NCI-H1694 (cell line): ENCODE measurements around the gene COPZ1.
A peak's percentile ranks its signal among the peaks of the same experiment; 100 is the strongest.

Experiments used
- DNase-seq: peaks from one replicate; lab custom pipeline; 2025; lab: John Stamatoyannopoulos, UW

Gene COPZ1

DNA sequence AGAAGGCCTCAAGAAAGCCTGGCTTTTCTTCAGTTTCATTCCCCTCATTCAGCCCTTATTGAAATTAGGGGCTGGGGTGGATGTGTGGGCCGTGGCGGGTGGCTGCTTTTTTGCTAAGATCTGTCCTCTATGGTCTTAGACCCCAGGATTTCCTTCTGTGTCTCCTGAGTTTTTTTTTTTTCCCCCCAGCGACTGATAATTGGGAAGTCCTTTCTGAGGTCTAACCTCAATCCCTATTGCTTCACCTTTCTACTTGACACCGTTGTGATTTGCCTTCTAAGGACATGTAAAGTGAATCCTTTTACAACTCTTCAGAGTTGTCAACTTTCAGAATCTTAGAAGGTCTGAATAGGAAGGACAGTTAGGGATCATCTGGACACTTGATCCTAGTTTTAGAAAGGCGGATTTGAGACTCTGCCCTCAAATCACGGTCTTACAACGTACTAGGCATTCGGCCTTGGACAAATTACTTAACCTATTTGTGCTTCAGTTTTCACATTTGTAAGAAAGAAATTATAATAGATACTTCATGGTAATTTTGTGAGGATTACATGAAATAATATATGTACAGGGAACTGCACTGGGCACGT is 34.9 kb downstream of the COPZ1 start:
- DNase-seq = no peak

- DNase-seq = peak; percentile 90
These were observed 36.0 kb downstream of the COPZ1 start for GRCh38 chr12:54360717-54361456.

GRCh38 chr12:54363047-54363446 is 38.1 kb downstream of the COPZ1 start:
- DNase-seq = no peak

DNA sequence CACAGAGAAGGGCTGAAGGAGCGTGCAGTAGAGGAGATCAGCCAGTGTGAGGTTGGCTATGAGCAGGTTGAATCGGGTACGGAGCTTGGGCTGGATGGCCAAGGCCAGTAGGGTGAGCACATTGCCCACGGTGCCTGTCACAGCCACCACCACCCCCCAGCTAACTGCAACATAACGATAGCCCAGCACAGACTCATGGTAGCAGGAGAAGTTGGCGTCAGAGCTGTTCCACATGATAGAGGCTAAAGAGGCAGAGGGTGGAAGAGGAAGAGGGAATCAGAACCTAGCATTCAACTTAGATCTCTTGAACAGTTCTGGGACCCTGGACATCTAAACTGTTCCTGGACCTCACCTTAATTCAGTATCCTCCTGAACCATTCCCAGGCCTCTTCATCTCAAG is 38.7 kb downstream of the COPZ1 start:
- DNase-seq = no peak

DNA sequence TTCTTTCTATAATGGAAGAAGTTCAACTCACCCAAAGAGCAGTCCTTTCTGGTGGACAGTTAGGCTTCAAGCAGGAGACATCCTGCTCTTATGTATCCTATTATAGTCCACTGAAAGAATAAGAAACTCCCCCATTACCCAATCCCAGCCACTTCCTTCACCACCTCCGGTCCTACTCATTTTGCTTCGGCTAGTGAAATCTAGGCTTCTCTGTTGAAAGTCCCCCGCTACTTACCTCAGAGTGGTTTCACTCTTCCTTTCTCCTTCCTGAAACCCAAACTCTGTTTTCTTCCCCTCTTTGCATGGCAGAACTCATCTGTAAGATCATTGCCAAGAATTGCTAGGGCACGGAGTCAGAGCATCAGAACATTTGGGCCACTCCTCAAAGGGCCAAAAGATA is 39.5 kb downstream of the COPZ1 start, which contains the start of gene GPR84:
Gene GPR84, minus strand, starts transcription at position 74 of the 400 bp plus-strand sequence. CDS start 635 bp downstream, outside the sequence.
- DNase-seq = no peak

GRCh38 chr12:54368025-54368708 is 43.2 kb downstream of the COPZ1 start:
- no peak for DNase-seq

DNA sequence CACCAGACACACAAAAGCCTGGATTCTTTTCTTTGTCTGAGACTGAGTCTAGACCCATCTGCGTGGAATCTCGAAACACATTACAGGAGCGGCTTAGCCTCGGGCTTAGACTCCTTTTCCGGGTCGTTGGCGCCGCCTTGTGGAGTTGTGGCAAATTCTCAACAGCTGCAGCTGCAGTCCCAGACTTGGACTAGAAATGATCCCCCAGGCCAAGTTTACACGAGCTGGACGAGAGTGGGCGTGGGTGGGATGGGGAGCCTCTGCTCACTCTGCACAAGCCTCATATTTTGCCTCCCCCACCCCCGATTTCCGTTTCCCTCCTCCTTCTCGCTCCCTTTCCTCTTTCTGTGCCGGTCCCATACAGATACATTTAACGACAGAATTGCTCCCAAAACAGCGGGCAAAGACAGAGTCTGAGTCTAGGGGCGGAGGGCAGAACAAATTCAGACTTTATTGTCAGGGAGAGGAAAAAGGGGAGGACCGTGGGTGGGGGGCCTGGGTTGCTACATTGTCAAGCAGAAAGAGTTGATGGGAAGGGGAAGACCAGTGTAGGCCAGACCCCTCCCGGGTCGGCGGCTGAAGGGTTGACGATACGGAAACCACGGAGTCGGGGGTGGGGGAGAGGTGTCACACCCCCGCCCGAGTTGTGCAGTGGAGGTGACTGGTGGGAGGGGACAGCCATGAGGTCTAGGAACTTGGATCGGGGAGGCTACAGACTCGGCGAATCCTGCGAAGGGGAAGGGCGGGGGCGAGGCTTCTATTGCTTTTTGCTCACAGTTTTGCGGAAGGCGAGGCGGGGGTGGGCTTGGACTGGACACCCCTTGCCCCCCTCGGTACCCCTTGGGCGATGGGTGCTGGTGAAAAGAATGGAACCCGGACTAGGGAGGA is 44.0 kb downstream of the COPZ1 start:
- peak; percentile 64 for DNase-seq

- no peak for DNase-seq
These were observed 44.7 kb downstream of the COPZ1 start for GRCh38 chr12:54369597-54370131.

DNA sequence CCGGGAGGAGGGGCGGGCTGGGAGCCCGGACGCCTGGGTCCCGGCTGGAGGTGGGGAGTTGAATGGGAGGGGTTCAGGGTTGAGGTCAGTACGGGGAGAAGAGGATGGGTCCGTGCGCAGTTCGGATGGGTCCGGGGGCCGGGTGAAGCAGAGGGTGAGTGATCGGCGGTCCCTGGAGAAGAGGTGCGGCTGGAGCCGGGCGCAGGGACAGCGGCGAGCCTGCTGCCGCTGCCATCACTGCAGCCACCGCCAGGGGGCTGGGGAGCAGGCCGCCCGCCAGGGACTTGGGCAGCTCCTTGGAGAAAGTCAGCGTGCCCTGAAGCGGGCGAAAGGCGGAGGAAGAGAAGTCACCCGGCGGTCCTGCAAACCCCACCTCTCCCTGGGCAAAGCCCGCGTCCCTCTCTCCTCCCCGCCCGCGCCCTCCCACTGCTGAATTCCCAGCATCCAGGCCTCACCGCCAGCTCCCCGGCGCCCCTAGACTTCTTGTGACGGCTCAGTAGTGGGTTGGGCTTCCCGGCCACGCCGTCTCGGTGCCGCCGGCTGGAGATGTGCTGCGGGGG is 45.3 kb downstream of the COPZ1 start:
- DNase-seq = no peak

- DNase-seq = peak; percentile 26
These were observed 46.6 kb downstream of the COPZ1 start for GRCh38 chr12:54371328-54372112.

DNA sequence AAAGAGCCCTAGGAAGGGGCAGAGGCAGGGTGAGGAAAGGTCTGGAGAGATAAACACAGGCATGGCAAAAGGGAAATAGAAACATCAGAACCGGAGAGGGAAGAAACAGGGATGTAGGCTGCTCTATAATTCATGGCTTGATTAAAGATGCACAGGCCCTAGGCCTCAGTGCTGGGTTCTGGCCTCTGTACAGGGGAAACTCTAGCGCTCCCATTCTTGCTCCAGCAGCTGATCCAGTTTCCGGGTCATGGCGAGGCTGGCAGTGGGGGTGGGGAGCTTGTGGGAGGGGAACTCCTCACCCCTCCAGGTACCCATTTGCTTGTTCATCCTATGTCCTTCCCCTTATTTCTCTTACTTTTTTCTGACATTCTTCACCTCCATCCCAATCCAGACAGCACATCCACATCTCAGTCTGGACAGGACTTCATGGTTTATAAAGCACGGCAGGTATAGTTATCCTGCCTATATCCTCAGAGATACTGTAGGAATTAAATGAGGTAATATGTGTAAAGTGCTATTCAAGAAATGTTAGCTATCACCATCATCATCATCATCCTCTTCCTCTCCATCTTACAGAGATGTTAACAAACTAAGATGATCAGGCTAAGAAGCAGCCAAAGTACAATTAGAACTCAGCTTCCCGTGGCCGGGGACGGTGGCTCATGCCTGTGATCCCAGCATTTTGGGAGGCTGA is 47.3 kb downstream of the COPZ1 start:
- DNase-seq = no peak

DNA sequence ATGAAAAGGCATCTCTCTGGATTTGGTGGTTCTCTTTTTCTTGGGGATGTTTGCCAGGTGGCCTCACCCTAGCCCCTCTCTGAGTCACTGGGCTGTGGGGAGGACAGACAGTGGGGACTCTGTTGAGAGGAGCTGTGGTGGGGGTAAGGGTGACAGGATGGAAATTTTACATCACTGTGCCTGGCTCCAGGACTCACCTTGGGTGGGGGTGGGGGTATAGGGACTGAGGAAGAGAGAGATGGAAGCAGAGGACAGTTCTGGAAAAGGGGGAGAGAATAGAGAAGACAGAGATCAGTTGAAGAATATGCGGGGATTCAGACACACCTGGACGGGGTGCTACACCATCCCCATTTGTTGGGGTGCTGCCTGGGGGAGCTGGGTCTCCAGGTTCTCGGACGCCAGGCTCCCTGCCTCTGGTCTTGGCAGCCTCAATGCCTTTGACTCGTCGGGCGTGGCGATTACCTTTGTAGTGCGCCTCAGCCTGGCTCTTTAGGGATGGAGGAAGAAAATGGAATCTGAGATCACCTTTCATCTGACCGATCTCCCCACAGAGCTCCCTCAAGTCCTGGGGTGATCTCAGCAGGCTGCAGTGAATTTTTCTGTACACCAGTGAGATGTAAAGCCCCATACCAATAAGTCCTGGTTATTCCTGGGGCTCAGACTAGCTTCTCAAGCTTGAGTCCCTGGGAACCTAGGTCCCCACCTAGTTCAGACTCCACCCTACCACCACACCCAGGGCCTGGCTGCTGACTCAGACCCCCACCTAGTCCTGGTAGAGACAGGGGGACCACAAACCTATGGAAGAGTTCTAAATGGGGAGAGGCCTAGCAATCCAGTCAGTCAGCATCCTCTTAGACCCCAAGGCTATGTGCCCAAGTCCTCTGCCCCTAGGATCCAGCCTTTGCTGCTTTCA is 49.0 kb downstream of the COPZ1 start:
- DNase-seq = no peak

GRCh38 chr12:54374562-54375258 is 49.8 kb downstream of the COPZ1 start:
- no peak for DNase-seq

GRCh38 chr12:54375259-54375579 is 50.3 kb downstream of the COPZ1 start:
- no peak for DNase-seq

DNA sequence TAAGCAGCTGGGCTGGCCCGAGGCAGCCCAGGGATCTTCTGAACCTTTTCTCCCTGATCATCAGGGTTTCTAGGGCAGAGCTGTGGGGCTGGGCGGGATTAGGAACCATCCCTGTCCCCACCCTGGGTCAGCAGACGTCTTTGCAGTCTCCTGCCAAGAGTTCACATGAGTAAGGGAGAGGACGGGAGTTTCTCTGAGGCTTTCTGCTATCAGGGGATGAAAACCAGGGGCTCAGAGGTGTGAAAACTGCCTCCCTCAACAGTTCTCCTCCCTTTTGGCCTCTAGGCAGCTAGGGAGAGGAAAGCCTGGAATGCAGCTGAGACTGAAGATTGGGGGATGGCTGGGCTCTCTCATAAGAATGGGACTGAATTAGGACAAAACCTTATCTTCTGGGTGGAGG is 51.7 kb downstream of the COPZ1 start:
- no peak for DNase-seq

DNA sequence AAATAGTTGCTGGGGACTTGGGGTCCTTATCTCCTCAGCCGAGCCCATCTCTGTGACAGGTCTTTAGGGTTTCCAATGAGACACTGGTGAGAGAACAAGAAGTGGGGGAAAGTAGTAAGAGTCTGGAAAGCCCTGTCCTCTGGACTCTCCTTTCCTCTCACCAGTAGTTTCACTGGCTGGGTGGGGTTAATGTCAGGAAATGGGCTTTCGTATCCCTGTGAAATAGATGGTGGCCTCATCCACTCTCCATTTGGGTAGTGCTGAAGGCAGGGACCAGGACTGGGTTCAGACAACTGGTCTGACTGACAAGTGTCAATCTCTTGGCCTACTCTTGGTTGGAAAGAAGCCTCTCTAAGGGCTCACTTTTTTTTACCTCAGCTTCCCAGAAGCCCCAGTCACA is 52.1 kb downstream of the COPZ1 start:
- no peak for DNase-seq

DNA sequence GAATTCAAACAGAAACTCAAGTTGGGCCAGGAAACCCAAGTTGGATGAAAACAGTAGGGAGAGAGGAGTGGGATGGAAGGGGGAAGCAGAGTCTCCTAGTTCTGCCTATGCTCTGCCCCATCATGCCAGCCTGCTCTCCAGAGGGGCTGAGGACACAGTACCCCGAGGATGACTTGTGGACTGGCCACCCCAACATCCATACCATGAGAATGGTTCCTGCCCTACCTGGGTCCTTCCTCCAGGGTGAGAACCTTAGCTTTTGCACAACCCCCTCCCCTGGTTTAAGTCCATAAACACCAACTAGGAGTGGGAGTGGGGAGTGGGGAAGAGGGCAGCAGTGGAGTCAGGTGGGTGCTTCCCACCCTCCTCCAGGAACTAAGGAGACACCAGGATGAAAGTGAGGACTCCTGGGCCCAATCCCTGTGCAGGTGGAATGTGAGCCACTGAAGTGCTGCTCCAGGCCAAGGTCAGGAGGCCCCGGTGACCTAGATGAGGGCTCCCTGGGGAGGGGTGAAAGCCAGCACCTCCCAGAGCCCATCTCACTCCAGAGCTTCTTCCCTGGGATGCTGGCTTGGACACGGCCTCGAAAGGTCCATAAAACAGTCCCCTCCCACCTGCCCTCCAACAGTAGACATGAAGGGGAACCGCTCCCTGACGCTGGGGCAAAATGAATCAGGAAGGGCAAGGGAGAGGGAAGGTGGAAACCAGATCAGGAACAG is 53.0 kb downstream of the COPZ1 start:
- no peak for DNase-seq
